H1 (cell line): ENCODE results near the gene RBBP5. TPM values are rescaled to one million over a fixed set of nuclear protein-coding genes. Genes with fewer than 3 reads are reported as not detected.

Experiments
- CTCF ChIA-PET: fragments of 300-600 bp; sonication (Branson Sonifier 250); formaldehyde crosslinking; loops from one replicate; lab custom pipeline; 2021; ENCODE audit not compliant: partially characterized antibody; lab: Charles Lee
- POLR2A ChIA-PET: fragments of 300-600 bp; sonication (Branson Sonifier 250); formaldehyde crosslinking; loops from one replicate; lab custom pipeline; 2021; ENCODE audit warnings: inconsistent platforms; ENCODE audit not compliant: partially characterized antibody; lab: Charles Lee
- DNase-seq, 2 experiments: peaks; one replicate each; pipeline versions ENCODE4 v3.0.0 to v3.0.0-alpha.2; 2010 to 2022; ENCODE audit warnings: low spot score in 2 of 2, low read depth in 1 of 2, mixed read lengths in 1 of 2
- FAIRE-seq: peaks from 2 replicates; lab custom pipeline; 2011; peaks lifted over from hg19 to GRCh38; lab: Jason Lieb, UNC
- H2AFZ ChIP-seq: 2 replicates; pipeline ENCODE4 v1.8.1; 2012; ENCODE audit warnings: low read length, inconsistent platforms
- H2AK5ac ChIP-seq: 2 replicates; pipeline ENCODE4 v1.6.1; 2013; ENCODE audit warnings: low read depth, low read length
- H2BK120ac ChIP-seq: replicated peaks from 2 replicates; pipeline ENCODE3; 2013; ENCODE audit warnings: low read depth, low read length, inconsistent platforms
- H2BK12ac ChIP-seq: 2 replicates; pipeline ENCODE4 v1.6.1; 2013; ENCODE audit warnings: low read depth, low read length
- H2BK15ac ChIP-seq: 2 replicates; pipeline ENCODE4 v1.6.1; 2013; ENCODE audit warnings: low read length
- H2BK20ac ChIP-seq: 2 replicates; pipeline ENCODE4 v1.6.1; 2013; ENCODE audit warnings: low read length
- H2BK5ac ChIP-seq: 2 replicates; pipeline ENCODE4 v1.6.1; 2013; ENCODE audit warnings: low read depth, low read length
- H3K14ac ChIP-seq: 2 replicates; pipeline ENCODE4 v1.6.1; 2013; ENCODE audit warnings: inconsistent platforms; ENCODE audit not compliant: insufficient read length
- H3K18ac ChIP-seq: 2 replicates; pipeline ENCODE4 v1.6.1; 2013; ENCODE audit warnings: low read length; ENCODE audit errors: extremely low read depth
- H3K23ac ChIP-seq: 2 replicates; pipeline ENCODE4 v1.6.1; 2013; ENCODE audit warnings: inconsistent platforms; ENCODE audit not compliant: insufficient read length
- H3K23me2 ChIP-seq: 2 replicates; pipeline ENCODE4 v1.6.1; 2013; ENCODE audit warnings: low read depth, low read length
- H3K27ac ChIP-seq: 2 replicates; pipeline ENCODE4 v1.6.1; 2011; ENCODE audit warnings: low read depth, low read length, inconsistent platforms
- H3K27me3 ChIP-seq, 4 experiments: replicated peaks in 1 of 4; 1 replicate in 1 of 4; 2 replicates in 3 of 4; pipeline versions ENCODE4 v1.6.1 to v1.8.1; 2011 to 2013; ENCODE audit warnings: low read length in 3 of 4, mild to moderate bottlenecking in 3 of 4, inconsistent platforms in 2 of 4, mixed read lengths in 2 of 4, moderate library complexity in 1 of 4; ENCODE audit not compliant: control insufficient read depth in 3 of 4, insufficient read depth in 3 of 4; ENCODE audit errors: extremely low read depth in 1 of 4
- H3K36me3 ChIP-seq, 4 experiments: 2 replicates each; pipeline versions ENCODE4 v1.6.1 to v1.8.1; 2011 to 2013; ENCODE audit warnings: mild to moderate bottlenecking in 4 of 4, low read length in 3 of 4, moderate library complexity in 2 of 4, control low read depth in 1 of 4, inconsistent platforms in 1 of 4; ENCODE audit not compliant: insufficient read depth in 4 of 4, control insufficient read depth in 2 of 4
- H3K4ac ChIP-seq: replicated peaks from 2 replicates; pipeline ENCODE3; 2013; ENCODE audit warnings: low read length, low read depth, mixed read lengths, inconsistent platforms; ENCODE audit not compliant: insufficient read length
- H3K4me1 ChIP-seq, 4 experiments: replicated peaks in 1 of 4; 1 replicate in 1 of 4; 2 replicates in 3 of 4; pipeline versions ENCODE4 v1.6.1 to v1.8.1; 2011 to 2013; ENCODE audit warnings: low read length in 3 of 4, inconsistent platforms in 2 of 4, mixed read lengths in 1 of 4; ENCODE audit not compliant: insufficient read depth in 4 of 4, control insufficient read depth in 3 of 4
- H3K4me2 ChIP-seq, 2 experiments: 2 replicates each; pipeline versions ENCODE4 v1.6.1 to v1.8.1; 2011 to 2013; ENCODE audit warnings: low read depth in 2 of 2, low read length in 2 of 2, control low read depth in 1 of 2, inconsistent platforms in 1 of 2, mild to moderate bottlenecking in 1 of 2; ENCODE audit not compliant: insufficient read depth in 1 of 2
- H3K4me3 ChIP-seq, 4 experiments: fragments of 200-600, 300-600 bp in 1 of 4; sonication (generic), shearing (Covaris generic), sonication (Bioruptor Twin) in 1 of 4; 2 replicates each; pipeline versions ENCODE4 v1.5.1 to v1.8.1; 2011 to 2016; ENCODE audit warnings: low read length in 4 of 4, low read depth in 3 of 4, control low read depth in 2 of 4, inconsistent platforms in 2 of 4, mild to moderate bottlenecking in 2 of 4, mixed read lengths in 1 of 4, moderate library complexity in 1 of 4; ENCODE audit not compliant: insufficient read depth in 2 of 4; ENCODE audit errors: extremely low read depth in 1 of 4
- H3K56ac ChIP-seq: replicated peaks from 2 replicates; pipeline ENCODE3; 2013; ENCODE audit warnings: low read depth, mild to moderate bottlenecking, mixed read lengths, low read length, inconsistent platforms; ENCODE audit not compliant: insufficient read length
- H3K79me1 ChIP-seq: 2 replicates; pipeline ENCODE4 v1.6.1; 2013; ENCODE audit warnings: low read depth, low read length, control low read depth
- H3K79me2 ChIP-seq, 2 experiments: 2 replicates each; pipeline versions ENCODE4 v1.6.1 to v1.8.1; 2012 to 2013; ENCODE audit warnings: low read length in 2 of 2, mild to moderate bottlenecking in 2 of 2, inconsistent platforms in 1 of 2; ENCODE audit not compliant: insufficient read depth in 2 of 2, control insufficient read depth in 1 of 2
- H3K9ac ChIP-seq, 4 experiments: replicated peaks in 1 of 4; 1 replicate in 1 of 4; 2 replicates in 3 of 4; pipeline versions ENCODE4 v1.6.1 to v1.8.1; 2011 to 2013; ENCODE audit warnings: low read depth in 3 of 4, low read length in 3 of 4, control low read depth in 2 of 4, mild to moderate bottlenecking in 2 of 4, moderate library complexity in 2 of 4, inconsistent platforms in 1 of 4; ENCODE audit errors: extremely low read depth in 1 of 4
- H3K9me3 ChIP-seq, 2 experiments: 2 replicates each; pipeline versions ENCODE4 v1.6.1 to v1.8.1; 2012 to 2013; ENCODE audit warnings: mild to moderate bottlenecking in 2 of 2, moderate library complexity in 2 of 2, control low read depth in 1 of 2, inconsistent platforms in 1 of 2, low read depth in 1 of 2, low read length in 1 of 2, mixed read lengths in 1 of 2; ENCODE audit not compliant: insufficient read depth in 2 of 2
- H4K20me1 ChIP-seq, 2 experiments: replicated peaks in 1 of 2; 2 replicates each; pipeline versions ENCODE3 to v1.8.1; 2011 to 2013; ENCODE audit warnings: inconsistent platforms in 2 of 2, low read length in 2 of 2, mild to moderate bottlenecking in 1 of 2; ENCODE audit not compliant: insufficient read depth in 2 of 2, control insufficient read depth in 1 of 2
- H4K5ac ChIP-seq: 2 replicates; pipeline ENCODE4 v1.6.1; 2013; ENCODE audit warnings: low read length, low read depth, mixed read lengths, inconsistent platforms; ENCODE audit not compliant: insufficient read length
- H4K8ac ChIP-seq: 2 replicates; pipeline ENCODE4 v1.8.0; 2013; ENCODE audit warnings: mild to moderate bottlenecking, moderate library complexity, low read length, inconsistent platforms; ENCODE audit not compliant: insufficient read depth; ENCODE audit errors: extremely low read depth
- H4K91ac ChIP-seq: replicated peaks from 2 replicates; pipeline ENCODE3; 2013; ENCODE audit warnings: low read length, mixed read lengths, inconsistent platforms; ENCODE audit not compliant: insufficient read length
- ASH2L ChIP-seq: fragments of 200-600, 300-600 bp; sonication (generic); IDR thresholded peaks from one replicate; pipeline ENCODE4 v1.7.1; 2017; ENCODE audit warnings: low read length
- CBX5 ChIP-seq: fragments of 300-800, 300-1000 bp; sonication (generic); IDR thresholded peaks from 2 replicates; pipeline ENCODE4 v1.7.1; 2016; ENCODE audit warnings: antibody characterized with exemption, low read length, low read depth
- CEBPB ChIP-seq: IDR thresholded peaks from 2 replicates; pipeline ENCODE4 v1.6.1; 2012; ENCODE audit warnings: low read depth, low read length
- E2F6 ChIP-seq: IDR thresholded peaks from 2 replicates; pipeline ENCODE4 v1.6.1; 2012; ENCODE audit warnings: inconsistent platforms
- GABPA ChIP-seq: IDR thresholded peaks from 2 replicates; pipeline ENCODE4 v1.6.1; 2011; ENCODE audit warnings: mild to moderate bottlenecking, low read length, moderate library complexity, borderline replicate concordance; ENCODE audit not compliant: insufficient read depth
- HDAC2 ChIP-seq, 2 experiments: fragments of 300-600 bp in 1 of 2; sonication (generic) in 1 of 2; IDR thresholded peaks; 2 replicates each; pipeline ENCODE4 v1.6.1; 2011 to 2012; ENCODE audit warnings: low read depth in 2 of 2, low read length in 2 of 2, mild to moderate bottlenecking in 2 of 2, moderate library complexity in 2 of 2, borderline replicate concordance in 1 of 2, inconsistent platforms in 1 of 2
- NRF1 ChIP-seq: IDR thresholded peaks from 2 replicates; pipeline ENCODE4 v1.6.1; 2011; ENCODE audit warnings: mild to moderate bottlenecking, low read depth, low read length, improper control_type of control experiment
- RAD21 ChIP-seq, 2 experiments: IDR thresholded peaks in 1 of 2; conservative IDR thresholded peaks in 1 of 2; 2 replicates each; pipeline ENCODE4 v1.6.1; 2011; ENCODE audit warnings: low read depth in 2 of 2, low read length in 2 of 2, improper control_type of control experiment in 1 of 2, inconsistent platforms in 1 of 2, mild to moderate bottlenecking in 1 of 2, moderate library complexity in 1 of 2
- RNF2 ChIP-seq: fragments of 200-900, 300-1000 bp; sonication (generic); IDR thresholded peaks from 2 replicates; pipeline ENCODE4 v1.7.1; 2016; ENCODE audit warnings: borderline replicate concordance, low read depth, mild to moderate bottlenecking, antibody characterized with exemption, low read length; ENCODE audit not compliant: poor library complexity, severe bottlenecking; ENCODE audit errors: missing control alignments
- SRF ChIP-seq: IDR thresholded peaks from 2 replicates; pipeline ENCODE4 v1.6.1; 2011; ENCODE audit warnings: mild to moderate bottlenecking, low read depth, low read length, moderate library complexity
- TBP ChIP-seq: IDR thresholded peaks from 2 replicates; pipeline ENCODE4 v1.6.1; 2011; ENCODE audit warnings: low read depth, low read length, improper control_type of control experiment
- TEAD4 ChIP-seq: IDR thresholded peaks from 2 replicates; pipeline ENCODE4 v1.6.1; 2012; ENCODE audit warnings: low read depth, low read length, inconsistent platforms, mixed read lengths
- ZNF274 ChIP-seq: IDR thresholded peaks from 2 replicates; pipeline ENCODE4 v1.7.0; 2012; ENCODE audit warnings: low read length, borderline replicate concordance; ENCODE audit errors: extremely low read depth
- WGBS, 2 experiments: shearing (Covaris generic) in 1 of 2; methylation state at CpG; one replicate each; pipeline versions ENCODE4 v1.1.6 to v1.1.7; 2013 to 2015; ENCODE audit warnings: low lambda C conversion rate in 2 of 2, mixed read lengths in 2 of 2, inconsistent platforms in 1 of 2, low coverage in 1 of 2, missing lambda C conversion rate in 1 of 2; ENCODE audit not compliant: insufficient replicate concordance in 2 of 2, insufficient coverage in 1 of 2, insufficient read length in 1 of 2; ENCODE audit errors: extremely low coverage in 1 of 2, missing lambda C conversion rate in 1 of 2; 5-methylcytosine and 5-hydroxymethylcytosine counted together
- polyA plus RNA-seq, 7 experiments: library from polyadenylated mRNA; depleted of rRNA in 3 of 7; stranded (reverse) in 5 of 7; unstranded in 2 of 7; fragments of >200 nt in 5 of 7; fragments of 200-250 nt in 2 of 7; gene quantifications; 1 replicate in 5 of 7; 2 replicates in 1 of 7; 4 replicates in 1 of 7; pipeline versions ENCODE4 v1.2.1 to v1.2.3, GENCODE V29; 2011 to 2013; ENCODE audit warnings: missing spikeins in 2 of 7, mixed read lengths in 2 of 7
- total RNA-seq: library from RNA; stranded (reverse); fragmentation: NEBNext Ultra II Directional; extraction: Animal tissue kit (Norgen Biotek cat#: 25700); gene quantifications from 2 replicates; pipeline ENCODE4 v1.2.1, GENCODE V29; 2021

Gene RBBP5
- total and polyA plus RNA-seq, 2 of the 8 experiments (the other 6 are each of a cell fraction or from before 2014, with no cell fraction given), result 6.7 to 21.5 TPM

DNA sequence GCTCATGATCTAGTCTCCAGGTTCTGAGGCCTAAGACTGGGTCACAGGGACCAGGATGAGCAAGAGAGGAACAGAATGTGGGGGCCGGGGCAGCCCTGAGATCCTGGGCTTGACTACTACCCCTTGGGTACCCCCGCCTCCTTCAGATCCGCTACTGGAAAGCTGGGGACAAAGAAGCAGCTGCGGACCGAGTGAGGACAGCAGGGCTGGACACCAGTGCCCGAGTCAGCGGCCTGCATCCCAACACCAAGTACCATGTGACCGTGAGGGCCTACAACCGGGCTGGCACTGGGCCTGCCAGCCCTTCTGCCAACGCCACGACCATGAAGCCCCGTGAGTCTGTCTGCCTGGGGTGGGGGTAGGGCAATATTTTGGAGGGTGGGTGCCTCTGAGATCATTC lies 50.0 kb downstream of the RBBP5 start:
- Histone ChIP-seq H2BK12ac (no peak overlapping the region), H2AK5ac (no peak overlapping the region), H2BK5ac (no peak overlapping the region), H3K4me1 (no peaks in the 10 kb centered on the region), H3K56ac (no peak overlapping the region), H4K8ac (no peak overlapping the region), H3K23ac (no peak overlapping the region), H3K4me2 (no peak overlapping the region), H3K36me3 (no peaks in the 10 kb centered on the region), H3K4ac (no peak overlapping the region), H3K27me3 (no peaks in the 10 kb centered on the region), H3K9me3 (no peaks in the 10 kb centered on the region), H4K91ac (no peak overlapping the region), H2BK15ac (no peak overlapping the region), H3K4me3 (no peak overlapping the region), H4K20me1 (no peaks in the 10 kb centered on the region), H3K23me2 (no peaks in the 10 kb centered on the region), H2AFZ (no peak overlapping the region), H2BK120ac (no peak overlapping the region), H3K27ac (no peak overlapping the region), H3K79me2 (no peaks in the 10 kb centered on the region), H3K79me1 (no peaks in the 10 kb centered on the region), H3K14ac (no peak overlapping the region), H4K5ac (no peak overlapping the region), H3K18ac (no peak overlapping the region), H2BK20ac (no peak overlapping the region), H3K9ac (no peak overlapping the region)
- CTCF ChIA-PET, result interaction anchor here (0.6 to 38.9 kb wide), 6 partner anchors 9 to 249 kb away, joined by 3 to 1336 read pairs (median 6); no protein-coding TSS in a partner anchor
- DNase-seq (no peak), FAIRE-seq (no peak)
- POLR2A ChIA-PET, result interaction anchor here (0.7 to 1.7 kb wide), 5 partner anchors 10 to 120 kb away, joined by 3 to 4 read pairs (median 3); no protein-coding TSS in a partner anchor
- 84% methylated on average over 12 of the region's 12 CpGs; no CpG with 5 or more reads in 1 of the 2 experiments for WGBS, 2 experiments
- TF ChIP-seq RAD21 (IDR thresholded peaks at IDR 0.05 in 1 of 2, conservative IDR thresholded peaks at IDR 0.05 in 1 of 2; ENCODE audit: low read depth in 2 of 2, low read length in 2 of 2) (no peak), SRF (no peak), CBX5 (no peak), NRF1 (no peak), CEBPB (no peak), E2F6 (no peak), RNF2 (no peak), HDAC2 (IDR thresholded peaks at IDR 0.05; ENCODE audit: borderline replicate concordance in 1 of 2, low read depth in 2 of 2, low read length in 2 of 2) (no peak), TEAD4 (no peak), ZNF274 (no peak), GABPA (no peak), TBP (no peak), ASH2L (no peak)
